ENCODE results near the gene HOMEZ.

DNA sequence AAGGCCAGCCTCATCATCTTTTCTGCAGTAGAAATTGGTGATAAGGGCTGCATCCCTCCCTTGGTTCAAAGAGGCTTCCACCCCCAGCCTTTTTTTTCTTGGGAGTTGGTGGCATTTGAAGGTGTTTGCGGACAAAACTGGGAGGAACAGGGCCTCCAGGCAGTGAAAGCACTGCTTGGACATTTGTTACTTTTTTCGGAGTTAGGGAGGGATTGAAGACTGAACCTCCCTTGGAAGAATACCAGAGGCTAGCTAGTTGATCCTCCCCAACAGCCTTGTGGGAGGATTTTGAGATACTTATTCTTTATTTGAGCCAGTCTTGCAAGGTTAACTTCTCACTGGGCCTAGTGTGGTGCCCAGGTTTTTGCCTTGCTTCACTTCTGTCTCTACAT lies 38.5 kb upstream of the HOMEZ start:
- TF ChIP-seq, protein P1, sequence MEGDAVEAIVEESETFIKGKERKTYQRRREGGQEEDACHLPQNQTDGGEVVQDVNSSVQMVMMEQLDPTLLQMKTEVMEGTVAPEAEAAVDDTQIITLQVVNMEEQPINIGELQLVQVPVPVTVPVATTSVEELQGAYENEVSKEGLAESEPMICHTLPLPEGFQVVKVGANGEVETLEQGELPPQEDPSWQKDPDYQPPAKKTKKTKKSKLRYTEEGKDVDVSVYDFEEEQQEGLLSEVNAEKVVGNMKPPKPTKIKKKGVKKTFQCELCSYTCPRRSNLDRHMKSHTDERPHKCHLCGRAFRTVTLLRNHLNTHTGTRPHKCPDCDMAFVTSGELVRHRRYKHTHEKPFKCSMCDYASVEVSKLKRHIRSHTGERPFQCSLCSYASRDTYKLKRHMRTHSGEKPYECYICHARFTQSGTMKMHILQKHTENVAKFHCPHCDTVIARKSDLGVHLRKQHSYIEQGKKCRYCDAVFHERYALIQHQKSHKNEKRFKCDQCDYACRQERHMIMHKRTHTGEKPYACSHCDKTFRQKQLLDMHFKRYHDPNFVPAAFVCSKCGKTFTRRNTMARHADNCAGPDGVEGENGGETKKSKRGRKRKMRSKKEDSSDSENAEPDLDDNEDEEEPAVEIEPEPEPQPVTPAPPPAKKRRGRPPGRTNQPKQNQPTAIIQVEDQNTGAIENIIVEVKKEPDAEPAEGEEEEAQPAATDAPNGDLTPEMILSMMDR (IDR thresholded peaks at IDR 0.05; ENCODE audit: extremely low read depth in 1 of 2, insufficient read depth in 1 of 2, low read depth in 1 of 2, low read length in 2 of 2): no peak
- TF ChIP-seq POLR2AphosphoS5 (IDR thresholded peaks at IDR 0.05; ENCODE audit: insufficient read depth, low read depth, low read length) (no peak), EZH2 (IDR thresholded peaks at IDR 0.05; ENCODE audit: borderline replicate concordance, low read depth, low read length, severe bottlenecking) (no peak)

Measured in endothelial cell of umbilical vein (primary cell).